Middle frontal gyrus (tissue), 1 donor: Measurements from ENCODE around the gene FUBP3.

Experiments used
- DNase-seq: peaks from one replicate; pipeline ENCODE4 v3.0.0-alpha.2; 2015; ENCODE audit warnings: low spot score; ENCODE audit errors: extremely low spot score

Gene FUBP3

GRCh38 chr9:130633336-130634190, 54.2 kb downstream of the FUBP3 start:
- DNase-seq, result no peak

- no peak for DNase-seq
These were observed 54.9 kb downstream of the FUBP3 start for GRCh38 chr9:130634191-130634768.

GRCh38 chr9:130634801-130635200, 55.4 kb downstream of the FUBP3 start:
- DNase-seq, result no peak

- DNase-seq, result no peak
These were observed 55.9 kb downstream of the FUBP3 start for GRCh38 chr9:130635306-130635705.

- DNase-seq, result no peak
These were observed 56.6 kb downstream of the FUBP3 start for GRCh38 chr9:130635721-130636647.

- DNase-seq, result no peak
These were observed 57.3 kb downstream of the FUBP3 start for GRCh38 chr9:130636648-130637020.

- no peak for DNase-seq
These were observed 59.1 kb downstream of the FUBP3 start for GRCh38 chr9:130638284-130639123.

- DNase-seq, result no peak
These were observed 59.9 kb downstream of the FUBP3 start for GRCh38 chr9:130639124-130639765.

GRCh38 chr9:130639866-130640555, 60.6 kb downstream of the FUBP3 start:
- DNase-seq, result no peak

GRCh38 chr9:130640681-130641080, 61.3 kb downstream of the FUBP3 start:
- DNase-seq, result no peak

GRCh38 chr9:130642926-130643325, 63.5 kb downstream of the FUBP3 start:
- DNase-seq, result no peak

GRCh38 chr9:130651221-130651620, 71.8 kb downstream of the FUBP3 start:
- no peak for DNase-seq

GRCh38 chr9:130651752-130652151, 72.4 kb downstream of the FUBP3 start:
- DNase-seq, result no peak

- no peak for DNase-seq
These were observed 75.5 kb downstream of the FUBP3 start for GRCh38 chr9:130654879-130655278.

- DNase-seq, result no peak
These were observed 79.7 kb downstream of the FUBP3 start for GRCh38 chr9:130658893-130659698.

GRCh38 chr9:130659699-130660248, 80.4 kb downstream of the FUBP3 start:
- DNase-seq, result no peak

- no peak for DNase-seq
These were observed 80.9 kb downstream of the FUBP3 start for GRCh38 chr9:130660326-130660682.

- no peak for DNase-seq
These were observed 81.5 kb downstream of the FUBP3 start for GRCh38 chr9:130660683-130661450.
